Activated CD4-positive, alpha-beta memory T cell treated with anti-CD3 and anti-CD28 coated beads, Interleukin-2, amount 10 ng/mL, durations not matched to agents 7 days and 5 days (primary cell): ENCODE measurements around the gene KITLG. TPM values are rescaled to one million over a fixed set of nuclear protein-coding genes. Genes with fewer than 3 reads are reported as not detected.
"Not testable (repeated sequence)": the region's sequence is repeated elsewhere in the genome, so short reads cannot be mapped to it uniquely, and the experiment has no call there.

Experiments used
- CTCF ChIA-PET: fragments of 350-600 bp; sonication (Branson Sonifier 250); formaldehyde crosslinking; loops from one replicate; lab custom pipeline; 2021; ENCODE audit warnings: antibody characterized with exemption, inconsistent platforms; lab: Charles Lee
- POLR2A ChIA-PET: fragments of 350-600 bp; sonication (Branson Sonifier 250); formaldehyde crosslinking; loops from one replicate; lab custom pipeline; 2021; ENCODE audit warnings: antibody characterized with exemption; lab: Charles Lee
- DNase-seq: peaks from one replicate; pipeline ENCODE4 v3.0.0-alpha.2; 2020
- H3K27ac Mint-ChIP-seq: one replicate; pipeline ENCODE4 v1.8.0; 2021; ENCODE audit warnings: mild to moderate bottlenecking, mixed read lengths
- H3K27me3 Mint-ChIP-seq: one replicate; pipeline ENCODE4 v1.8.0; 2021; ENCODE audit warnings: mixed read lengths
- H3K36me3 Mint-ChIP-seq: one replicate; pipeline ENCODE4 v1.8.0; 2021; ENCODE audit warnings: low read depth, mixed read lengths
- H3K4me1 Mint-ChIP-seq: one replicate; pipeline ENCODE4 v1.8.0; 2021; ENCODE audit warnings: mixed read lengths
- H3K4me3 Mint-ChIP-seq: one replicate; pipeline ENCODE4 v1.8.0; 2021; ENCODE audit warnings: mild to moderate bottlenecking, mixed read lengths
- H3K9me3 Mint-ChIP-seq: one replicate; pipeline ENCODE4 v1.8.0; 2021; ENCODE audit warnings: mixed read lengths
- total RNA-seq, 2 experiments: library from RNA; stranded (reverse); gene quantifications; one replicate each; pipeline ENCODE4 v1.2.3, GENCODE V29; 2021

Gene KITLG, protein sequence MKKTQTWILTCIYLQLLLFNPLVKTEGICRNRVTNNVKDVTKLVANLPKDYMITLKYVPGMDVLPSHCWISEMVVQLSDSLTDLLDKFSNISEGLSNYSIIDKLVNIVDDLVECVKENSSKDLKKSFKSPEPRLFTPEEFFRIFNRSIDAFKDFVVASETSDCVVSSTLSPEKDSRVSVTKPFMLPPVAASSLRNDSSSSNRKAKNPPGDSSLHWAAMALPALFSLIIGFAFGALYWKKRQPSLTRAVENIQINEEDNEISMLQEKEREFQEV
- not detected for total RNA-seq

DNA sequence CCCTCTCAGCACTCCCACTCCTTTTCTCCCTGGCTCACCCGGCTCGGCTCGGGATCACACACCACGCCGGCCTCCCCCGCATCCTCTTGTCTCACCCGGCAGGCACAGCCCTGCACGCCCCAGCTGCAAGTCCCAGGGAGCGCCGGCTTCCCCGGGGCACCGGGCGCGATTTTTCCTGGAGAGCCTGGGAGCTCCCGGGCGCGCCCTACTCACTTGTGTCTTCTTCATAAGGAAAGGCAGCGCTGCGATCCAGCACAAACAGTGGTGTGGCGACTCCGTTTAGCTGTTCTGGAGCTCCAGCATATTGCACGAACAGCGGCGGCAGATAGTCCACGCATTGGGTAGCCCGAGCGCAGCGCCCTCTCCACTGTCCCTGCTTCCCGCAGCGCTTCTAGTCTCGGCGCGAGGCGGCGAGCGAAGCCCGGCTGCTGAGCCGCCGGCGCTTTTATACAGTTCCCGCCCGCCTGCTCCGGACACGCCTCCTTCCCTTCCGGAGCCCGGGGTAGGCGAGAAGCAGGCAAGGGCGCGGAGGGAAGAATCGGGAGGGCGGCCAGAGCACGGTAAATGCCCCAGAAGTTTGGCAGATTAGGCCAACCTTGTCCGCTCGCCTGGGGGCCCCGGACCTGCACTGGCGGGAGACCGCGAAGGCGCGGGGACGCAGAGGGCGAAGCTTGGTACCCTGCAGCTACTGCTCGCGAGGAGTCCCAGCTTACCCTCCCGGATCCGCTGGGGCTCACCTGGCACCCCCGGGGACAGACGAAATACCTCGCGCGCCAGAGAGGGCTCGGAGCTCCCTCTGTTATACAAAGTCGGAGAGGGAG is at the start of gene KITLG:
Gene KITLG, minus strand, starts transcription at position 421 of the 821 bp plus-strand sequence. Its CDS starts 193 bp downstream, at position 228.
- Mint-ChIP-seq H3K36me3 (no peaks in the 10 kb centered on the region), H3K4me3 (peak within 1 kb of the TSS; percentile 52), H3K27ac (no peak within 1 kb of the TSS), H3K4me1 (peaks cover 12% of the 10 kb centered on the region), H3K9me3 (no peaks in the 10 kb centered on the region), H3K27me3 (peaks cover 47% of the 10 kb centered on the region)
- DNase-seq = peak; percentile 29
- CTCF ChIA-PET = no interaction called here
- POLR2A ChIA-PET = interaction anchor here (0.7 kb wide), 1 partner anchor 17 kb away, joined by 3 read pairs; no protein-coding TSS in a partner anchor

DNA sequence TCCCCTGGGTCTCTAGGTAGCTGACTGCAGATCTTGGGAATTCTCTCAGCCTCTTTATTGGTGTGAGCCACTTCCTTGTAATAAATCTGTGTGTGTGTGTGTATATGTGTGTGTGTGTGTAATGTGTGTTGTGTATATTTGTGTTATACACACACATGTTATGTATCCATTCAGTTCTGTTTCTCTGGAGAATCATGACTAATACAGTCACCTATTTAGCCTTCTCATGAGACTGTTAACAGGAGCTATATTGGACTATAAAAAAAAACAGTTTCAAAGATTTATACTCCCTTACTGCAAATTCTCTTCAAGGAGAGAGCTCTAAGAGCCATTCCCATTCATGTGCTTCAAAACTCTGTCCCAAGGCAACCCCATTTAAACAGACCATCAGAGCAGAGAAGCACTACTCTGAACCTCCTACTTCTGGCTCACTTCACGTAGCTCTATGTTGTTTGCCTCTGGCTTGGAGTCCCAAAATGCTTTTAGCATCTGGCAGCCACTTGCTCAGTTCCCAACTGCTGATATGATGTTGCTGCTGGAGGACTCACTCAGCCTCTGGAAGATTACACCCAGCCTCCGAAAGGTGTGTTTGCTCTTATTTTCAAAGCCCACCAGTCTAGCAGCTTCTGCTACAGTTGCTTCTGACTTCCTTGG is 48.7 kb upstream of the KITLG start:
- no peak for DNase-seq
- Mint-ChIP-seq H3K36me3 (no peaks in the 10 kb centered on the region), H3K4me3 (no peak overlapping the region), H3K4me1 (no peaks in the 10 kb centered on the region), H3K27me3 (no peaks in the 10 kb centered on the region), H3K27ac (no peak overlapping the region), H3K9me3 (no peaks in the 10 kb centered on the region)
- ChIA-PET CTCF (no interaction called here), POLR2A (no interaction called here)

DNA sequence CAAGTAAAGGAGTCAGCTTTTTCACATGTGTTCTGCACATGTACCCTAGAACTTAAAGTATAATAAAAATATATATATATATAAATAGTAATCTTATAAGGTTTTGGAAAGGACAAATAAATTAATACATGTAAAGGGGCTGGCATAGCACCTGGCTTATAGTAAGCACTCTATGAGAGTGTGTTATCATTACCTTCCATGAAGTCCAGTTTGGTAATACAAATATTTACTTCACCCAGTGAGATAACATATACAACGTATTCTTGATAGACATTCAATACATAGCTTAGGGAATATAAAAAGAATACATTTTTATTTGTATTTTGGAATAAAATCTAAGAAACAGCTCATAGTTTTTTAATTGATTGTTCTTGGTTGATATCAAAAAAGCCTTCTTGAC is 47.8 kb upstream of the KITLG start:
- H3K27me3 Mint-ChIP-seq, H3K9me3 Mint-ChIP-seq, DNase-seq, H3K4me1 Mint-ChIP-seq, H3K36me3 Mint-ChIP-seq, POLR2A ChIA-PET, CTCF ChIA-PET, H3K4me3 Mint-ChIP-seq, H3K27ac Mint-ChIP-seq: not testable (repeated sequence)

DNA sequence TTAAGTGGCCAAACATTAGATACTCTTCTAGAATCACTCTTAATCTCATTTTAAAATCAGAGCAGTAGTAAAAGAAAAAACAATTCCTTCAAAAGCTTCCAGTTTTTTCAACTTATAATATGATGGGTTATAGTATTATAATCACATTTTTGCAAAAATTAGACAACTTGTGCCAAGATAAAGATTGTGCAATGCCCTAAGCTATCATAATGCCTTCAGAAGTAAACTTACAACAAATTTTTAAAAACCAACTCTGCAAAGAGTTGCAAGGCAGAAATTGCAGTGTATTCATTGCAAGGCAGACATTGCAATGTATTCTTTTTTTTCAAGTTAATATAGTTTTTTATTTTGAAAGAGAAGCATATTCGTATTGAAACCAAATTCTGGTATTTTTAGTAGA is 47.2 kb upstream of the KITLG start:
- ChIA-PET CTCF (no interaction called here), POLR2A (no interaction called here)
- H3K36me3 Mint-ChIP-seq = no peaks in the 10 kb centered on the region
- H3K27ac Mint-ChIP-seq = no peak overlapping the region
- no peaks in the 10 kb centered on the region for H3K27me3 Mint-ChIP-seq
- H3K9me3 Mint-ChIP-seq = no peaks in the 10 kb centered on the region
- no peak overlapping the region for H3K4me3 Mint-ChIP-seq
- no peak for DNase-seq
- H3K4me1 Mint-ChIP-seq = no peaks in the 10 kb centered on the region

DNA sequence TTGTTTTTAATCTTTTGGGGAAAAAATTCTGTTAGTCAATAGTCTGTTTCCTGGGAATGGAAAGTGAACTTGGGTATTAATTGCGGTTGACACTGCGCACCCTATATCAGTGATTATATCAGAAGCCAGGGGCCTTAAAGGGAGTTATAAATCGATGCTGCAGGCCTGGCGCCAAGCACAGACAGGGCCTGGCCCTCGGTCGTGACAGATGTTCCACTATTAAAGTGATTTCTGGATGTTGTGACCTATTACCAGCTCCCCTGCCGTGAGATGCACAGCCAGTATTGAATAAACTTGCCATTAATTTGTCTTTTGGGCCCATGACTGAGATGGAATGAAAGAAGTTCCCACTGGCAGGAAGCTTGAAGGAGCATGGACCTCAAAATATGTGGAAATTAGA is 45.1 kb upstream of the KITLG start:
- ChIA-PET CTCF (no interaction called here), POLR2A (no interaction called here)
- no peaks in the 10 kb centered on the region for H3K4me1 Mint-ChIP-seq
- H3K27me3 Mint-ChIP-seq = no peaks in the 10 kb centered on the region
- no peak overlapping the region for H3K27ac Mint-ChIP-seq
- H3K36me3 Mint-ChIP-seq = no peaks in the 10 kb centered on the region
- peaks cover 2% of the 10 kb centered on the region for H3K9me3 Mint-ChIP-seq
- no peak for DNase-seq
- H3K4me3 Mint-ChIP-seq = no peak overlapping the region

DNA sequence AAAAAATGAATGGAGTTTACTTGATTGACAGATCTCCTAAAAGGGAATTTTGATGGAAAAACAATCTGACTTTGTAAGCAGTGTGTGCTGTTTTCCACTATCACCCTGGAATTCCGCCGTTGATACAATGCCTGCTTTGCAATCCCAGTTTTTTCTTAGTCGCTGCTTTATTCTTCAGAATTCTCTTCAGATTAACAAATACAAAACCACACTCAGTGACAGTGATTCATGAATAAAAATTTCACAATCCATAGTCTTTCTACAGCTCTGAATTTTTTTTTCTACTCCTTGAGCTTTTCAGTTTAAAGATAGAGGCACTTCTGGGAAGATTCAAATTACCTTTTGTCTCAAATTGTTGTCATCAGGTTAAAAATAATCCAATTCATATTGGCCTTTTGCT is 44.6 kb upstream of the KITLG start:
- Mint-ChIP-seq H3K27me3 (no peaks in the 10 kb centered on the region), H3K4me1 (no peaks in the 10 kb centered on the region), H3K4me3 (no peak overlapping the region), H3K27ac (no peak overlapping the region), H3K36me3 (no peaks in the 10 kb centered on the region), H3K9me3 (peaks cover 2% of the 10 kb centered on the region)
- DNase-seq = no peak
- ChIA-PET CTCF (no interaction called here), POLR2A (no interaction called here)

DNA sequence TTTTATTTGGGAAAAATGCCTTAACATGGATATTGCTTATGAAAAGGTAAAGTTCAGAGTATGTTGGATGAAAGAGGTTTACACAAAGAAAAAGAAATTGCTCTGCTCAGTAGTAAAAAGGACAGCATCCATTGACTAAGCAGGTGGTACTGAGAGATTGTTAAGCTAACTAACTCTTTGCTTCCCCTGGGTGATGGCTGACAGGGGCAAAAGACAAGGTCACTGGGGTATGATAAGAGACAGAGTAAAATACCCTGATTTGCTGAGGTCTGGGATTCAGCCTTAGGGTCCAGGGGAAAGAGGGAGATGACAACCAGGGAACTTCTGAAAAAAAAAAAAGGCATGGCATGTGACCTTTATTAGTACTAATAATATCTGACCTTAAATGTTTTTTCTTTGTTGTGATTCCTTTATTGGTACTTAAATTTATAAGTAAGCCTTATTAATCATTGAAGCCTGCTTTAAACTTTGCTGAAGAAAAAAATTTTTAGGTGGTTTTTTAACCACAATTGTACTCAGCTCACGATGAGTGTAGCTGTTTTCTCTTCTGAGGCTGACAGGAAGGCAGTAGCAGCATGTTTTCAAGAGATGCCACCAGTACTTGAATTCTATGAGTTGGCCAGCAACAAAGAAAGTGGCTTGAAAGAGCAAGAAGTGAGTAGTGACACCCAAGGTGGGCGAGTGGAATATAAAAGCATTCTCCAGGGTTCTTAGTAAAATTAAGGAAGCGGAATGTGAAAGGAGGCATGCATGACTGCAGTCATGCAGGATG is 43.7 kb upstream of the KITLG start:
- no peaks in the 10 kb centered on the region for H3K27me3 Mint-ChIP-seq
- no peak overlapping the region for H3K4me3 Mint-ChIP-seq
- H3K27ac Mint-ChIP-seq = no peak overlapping the region
- POLR2A ChIA-PET = no interaction called here
- DNase-seq = no peak
- no peaks in the 10 kb centered on the region for H3K4me1 Mint-ChIP-seq
- H3K9me3 Mint-ChIP-seq = peaks cover 2% of the 10 kb centered on the region
- H3K36me3 Mint-ChIP-seq = no peaks in the 10 kb centered on the region
- CTCF ChIA-PET = no interaction called here

DNA sequence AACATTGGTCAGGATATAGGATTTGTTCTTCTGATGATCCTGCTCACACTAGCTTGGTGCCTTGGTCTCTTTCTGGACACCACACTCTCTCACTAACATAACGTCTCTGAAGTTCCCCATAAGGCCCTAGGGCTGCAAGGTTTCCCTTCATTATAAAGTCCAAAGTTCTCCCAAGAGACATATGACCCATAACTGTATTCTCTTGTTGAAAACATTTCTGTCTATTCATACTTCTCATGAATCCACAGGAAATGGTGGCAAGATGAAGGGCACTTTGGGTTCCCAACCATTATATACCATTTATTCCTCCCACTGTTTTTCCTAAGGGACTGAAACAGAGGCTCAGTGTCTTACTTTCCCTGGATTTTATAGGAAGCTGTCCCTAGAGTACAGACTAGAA is 37.1 kb upstream of the KITLG start:
- Mint-ChIP-seq H3K4me3 (no peak overlapping the region), H3K36me3 (no peaks in the 10 kb centered on the region), H3K27me3 (no peaks in the 10 kb centered on the region), H3K9me3 (peaks cover 2% of the 10 kb centered on the region), H3K4me1 (no peaks in the 10 kb centered on the region), H3K27ac (no peak overlapping the region)
- DNase-seq = no peak
- POLR2A ChIA-PET = no interaction called here
- CTCF ChIA-PET = no interaction called here

DNA sequence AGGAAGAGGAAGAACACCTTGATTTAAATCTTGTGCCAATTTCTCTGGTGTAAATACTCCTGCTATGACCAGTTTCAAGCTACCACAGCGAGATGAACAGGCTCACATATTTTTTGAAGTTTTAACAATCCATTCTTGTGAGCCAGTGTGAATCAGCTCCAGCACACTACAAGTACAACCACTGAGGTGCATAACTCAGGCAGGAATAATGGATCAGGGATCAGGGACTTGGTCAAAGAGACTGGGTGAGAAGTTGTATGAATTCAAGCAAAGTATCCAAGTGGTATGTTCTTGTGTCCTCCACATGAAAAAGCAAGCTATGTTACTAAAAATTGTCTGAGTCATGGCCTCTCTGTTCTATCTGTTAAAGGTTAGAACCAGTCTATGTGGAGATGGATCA is 35.2 kb upstream of the KITLG start:
- no peaks in the 10 kb centered on the region for H3K9me3 Mint-ChIP-seq
- POLR2A ChIA-PET = no interaction called here

DNA sequence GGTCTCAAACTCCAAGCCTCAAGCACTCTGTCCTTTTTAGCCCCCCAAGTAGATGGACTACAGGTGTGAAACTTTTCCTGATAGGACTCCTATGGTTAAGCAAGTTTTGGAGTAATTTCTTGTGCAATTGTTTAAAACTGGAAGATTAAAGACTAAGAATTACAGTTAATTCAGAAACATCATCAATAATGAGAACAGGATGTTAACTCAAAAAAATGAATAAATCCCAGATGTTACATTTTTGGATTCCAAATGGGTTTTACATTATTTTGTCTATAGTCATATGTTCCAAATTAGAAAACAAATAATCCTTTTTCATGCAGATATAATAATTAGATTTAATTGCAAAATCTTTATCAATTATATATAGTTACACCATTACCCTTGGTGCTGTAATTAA is 24.4 kb upstream of the KITLG start:
- H3K36me3 Mint-ChIP-seq = no peaks in the 10 kb centered on the region
- no peak overlapping the region for H3K4me3 Mint-ChIP-seq
- DNase-seq = no peak
- CTCF ChIA-PET = no interaction called here
- H3K27me3 Mint-ChIP-seq = no peaks in the 10 kb centered on the region
- H3K9me3 Mint-ChIP-seq = no peaks in the 10 kb centered on the region
- H3K27ac Mint-ChIP-seq = no peak overlapping the region
- H3K4me1 Mint-ChIP-seq = no peaks in the 10 kb centered on the region
- POLR2A ChIA-PET = no interaction called here

More for the DNA sequence above, 35.2 kb upstream of the KITLG start:
- Mint-ChIP-seq H3K4me1 (no peaks in the 10 kb centered on the region), H3K36me3 (no peaks in the 10 kb centered on the region), H3K27ac (no peak overlapping the region), H3K4me3 (no peak overlapping the region), H3K27me3 (no peaks in the 10 kb centered on the region)
- CTCF ChIA-PET = no interaction called here
- no peak for DNase-seq

DNA sequence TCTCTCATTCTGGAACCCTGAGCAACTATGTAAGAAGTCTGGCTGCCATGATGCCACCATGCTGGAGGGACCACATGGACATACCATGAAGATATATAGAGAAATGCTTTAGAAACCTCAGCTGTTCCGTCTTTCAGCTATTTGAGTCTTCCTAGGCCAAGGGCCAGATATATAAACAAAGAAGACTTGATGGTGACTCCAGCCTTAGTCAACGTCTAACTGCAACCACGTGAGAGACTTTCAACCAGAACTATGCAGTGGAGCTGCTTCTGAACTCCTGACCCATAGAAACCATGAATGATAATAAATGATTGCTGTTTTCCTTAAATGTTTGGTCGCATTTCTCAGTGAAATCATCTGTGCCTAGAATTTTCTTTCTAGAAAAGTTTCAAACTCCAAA is 20.0 kb upstream of the KITLG start:
- no peaks in the 10 kb centered on the region for H3K9me3 Mint-ChIP-seq

DNA sequence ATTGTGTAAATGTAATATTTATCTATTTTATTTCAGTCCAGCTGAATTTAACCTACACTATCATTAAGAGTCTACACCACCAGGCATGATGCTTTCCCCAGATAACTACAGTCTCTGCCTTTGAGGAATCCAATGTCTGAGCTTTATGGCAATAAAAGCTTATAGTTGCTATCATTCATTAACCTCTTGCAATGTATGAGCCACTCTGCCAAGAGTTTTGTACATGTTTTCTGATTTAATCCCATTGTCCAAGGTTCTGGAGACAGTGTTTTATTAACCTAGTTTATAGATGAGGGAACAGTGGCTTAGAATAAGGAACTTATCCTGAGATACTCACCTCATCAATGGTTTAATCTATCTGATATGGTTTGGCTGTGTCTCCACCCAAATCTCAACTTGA is 17.1 kb upstream of the KITLG start:
- ChIA-PET CTCF (no interaction called here), POLR2A (no interaction called here)
- Mint-ChIP-seq H3K4me3 (no peak overlapping the region), H3K9me3 (no peaks in the 10 kb centered on the region), H3K27me3 (no peaks in the 10 kb centered on the region), H3K36me3 (no peaks in the 10 kb centered on the region), H3K27ac (no peak overlapping the region), H3K4me1 (no peaks in the 10 kb centered on the region)
- no peak for DNase-seq

More for the DNA sequence above, 20.0 kb upstream of the KITLG start:
- no peaks in the 10 kb centered on the region for H3K4me1 Mint-ChIP-seq
- no peak overlapping the region for H3K27ac Mint-ChIP-seq
- H3K36me3 Mint-ChIP-seq = no peaks in the 10 kb centered on the region
- no peaks in the 10 kb centered on the region for H3K27me3 Mint-ChIP-seq
- DNase-seq = no peak
- POLR2A ChIA-PET = no interaction called here
- CTCF ChIA-PET = no interaction called here
- H3K4me3 Mint-ChIP-seq = no peak overlapping the region

DNA sequence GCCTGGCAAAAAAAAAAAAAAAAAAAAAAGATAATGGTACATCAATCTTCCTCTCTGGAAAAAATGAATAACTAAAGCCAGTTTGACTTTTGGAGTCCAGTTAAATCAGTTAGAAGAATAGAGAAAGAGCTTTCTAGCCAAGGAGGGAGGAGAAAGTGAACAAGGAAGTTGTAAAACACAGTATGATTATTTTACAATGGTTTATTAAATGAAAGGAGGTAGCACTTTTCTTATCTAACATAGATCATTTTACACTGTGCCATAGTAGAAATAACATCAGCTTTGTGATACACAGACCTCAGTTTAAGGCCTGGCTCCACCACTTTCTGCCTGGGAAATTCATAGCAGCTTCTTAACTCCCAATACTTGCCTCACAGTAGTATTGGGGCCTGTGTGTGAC is 15.4 kb upstream of the KITLG start:
- Mint-ChIP-seq H3K27ac (no peak overlapping the region), H3K9me3 (no peaks in the 10 kb centered on the region), H3K36me3 (no peaks in the 10 kb centered on the region), H3K4me3 (no peak overlapping the region), H3K4me1 (no peaks in the 10 kb centered on the region), H3K27me3 (no peaks in the 10 kb centered on the region)
- POLR2A ChIA-PET = no interaction called here
- no peak for DNase-seq
- CTCF ChIA-PET = no interaction called here
